PC-9 (cell line): ENCODE data around the gene FAM120A. TPM values are rescaled to one million over a fixed set of nuclear protein-coding genes. Genes with fewer than 3 reads are reported as not detected.

ENCODE experiments used
- BruUV-seq: library from RNA; stranded (reverse); fragments of 400-500 nt; replicated peaks from 2 replicates; lab custom pipeline; 2021; lab: Mats Ljungman, UMichigan
- CTCF ChIA-PET: fragments of 300-600 bp; sonication (Branson Sonifier 250); formaldehyde crosslinking; loops from one replicate; lab custom pipeline; 2022; ENCODE audit warnings: antibody characterized with exemption; lab: Charles Lee
- POLR2A ChIA-PET: fragments of 300-600 bp; sonication (Branson Sonifier 250); formaldehyde crosslinking; loops from one replicate; lab custom pipeline; 2022; ENCODE audit warnings: antibody characterized with exemption; ENCODE audit not compliant: unreplicated experiment; lab: Charles Lee
- DNase-seq, 2 experiments: peaks; one replicate each; pipeline versions ENCODE4 v3.0.0 to v3.0.0-alpha.2; 2015 to 2022; ENCODE audit warnings: mixed read lengths in 1 of 2
- H2AFZ ChIP-seq: fragments of 200-600 bp; sonication (generic); 2 replicates; pipeline ENCODE4 v1.8.1; 2017; ENCODE audit warnings: antibody characterized with exemption
- H3F3A ChIP-seq: fragments of 200-600 bp; sonication (generic); 2 replicates; pipeline ENCODE4 v1.8.1; 2017; ENCODE audit warnings: antibody characterized with exemption, mild to moderate bottlenecking, low read depth; ENCODE audit not compliant: insufficient read depth
- H3K27ac ChIP-seq: fragments of 200-600 bp; sonication (generic); 2 replicates; pipeline ENCODE4 v1.6.1; 2016; ENCODE audit warnings: mixed run types
- H3K27me3 ChIP-seq: fragments of 200-600 bp; sonication (generic); 2 replicates; pipeline ENCODE4 v1.6.1; 2016; ENCODE audit warnings: low read depth, mixed run types; ENCODE audit not compliant: insufficient read depth
- H3K36me3 ChIP-seq: fragments of 200-600 bp; sonication (generic); 2 replicates; pipeline ENCODE4 v1.6.1; 2016; ENCODE audit warnings: low read depth, mixed run types
- H3K4me1 ChIP-seq: fragments of 200-600 bp; sonication (generic); replicated peaks from 2 replicates; pipeline ENCODE4 v1.6.1; 2016; ENCODE audit warnings: mixed run types; ENCODE audit not compliant: insufficient read depth
- H3K4me2 ChIP-seq: fragments of 200-600 bp; sonication (generic); 2 replicates; pipeline ENCODE4 v1.6.1; 2017; ENCODE audit warnings: mixed run types
- H3K4me3 ChIP-seq: fragments of 200-600 bp; sonication (generic); 2 replicates; pipeline ENCODE4 v1.6.1; 2016; ENCODE audit warnings: mixed run types
- H3K79me2 ChIP-seq: fragments of 200-600 bp; sonication (generic); 2 replicates; pipeline ENCODE4 v1.6.1; 2017; ENCODE audit warnings: low read depth, mixed run types
- H3K9me2 ChIP-seq: fragments of 200-600 bp; sonication (generic); 2 replicates; pipeline ENCODE4 v1.8.1; 2017; ENCODE audit warnings: mild to moderate bottlenecking; ENCODE audit not compliant: insufficient read depth
- H3K9me3 ChIP-seq: fragments of 200-600 bp; sonication (generic); 2 replicates; pipeline ENCODE4 v1.8.1; 2016; ENCODE audit warnings: low read depth; ENCODE audit not compliant: insufficient read depth
- H4K20me1 ChIP-seq: fragments of 200-600 bp; sonication (generic); 2 replicates; pipeline ENCODE4 v1.8.1; 2017; ENCODE audit not compliant: insufficient read depth
- CTCF ChIP-seq: fragments of 200-600 bp; sonication (generic); conservative IDR thresholded peaks from 2 replicates; pipeline ENCODE4 v1.6.1; 2017; ENCODE audit warnings: mixed run types, antibody characterized with exemption, mild to moderate bottlenecking, moderate library complexity
- EZH2 ChIP-seq: fragments of 200-600 bp; sonication (generic); IDR thresholded peaks from 2 replicates; pipeline ENCODE4 v1.8.0; 2017; ENCODE audit warnings: antibody characterized with exemption, low read depth
- intact Hi-C: fragments of 100-400 bp; cut with micrococcal nuclease; formaldehyde crosslinking; loops from one replicate; pipeline ENCODE4 v1.10.0; 2022; ENCODE audit not compliant: unreplicated experiment
- total RNA-seq: library from RNA; stranded (reverse); gene quantifications from 2 replicates; pipeline ENCODE4 v1.2.3, GENCODE V29; 2021

FAM120A gene
- total RNA-seq, 1 experiment from 2014 or later, result 171 TPM

- H3K4me3 ChIP-seq, result no peak overlapping the region; the same call in 1 of the 2 replicates
- H3F3A ChIP-seq, result peaks cover 14% of the 10 kb centered on the region
- BruUV-seq, result no TSS peak
- no peak overlapping the region for H2AFZ ChIP-seq
- H3K9me2 ChIP-seq, result no peaks in the 10 kb centered on the region
- intact Hi-C loops, result loop anchor here (10.0 kb wide), 1 partner anchor 502 kb away; no protein-coding TSS in a partner anchor
- POLR2A ChIA-PET, result no interaction called here
- H3K4me2 ChIP-seq, result peak overlapping the region; percentile 11; the same call in 1 of the 2 replicates
- no peak for DNase-seq
- CTCF ChIA-PET, result no interaction called here
- H3K36me3 ChIP-seq, result no peaks in the 10 kb centered on the region; the same call in 1 of the 2 replicates
- H3K79me2 ChIP-seq, result peaks cover 96% of the 10 kb centered on the region
- H3K4me1 ChIP-seq, result peaks cover 15% of the 10 kb centered on the region
- no peak overlapping the region for H3K27ac ChIP-seq
- H3K27me3 ChIP-seq, result no peaks in the 10 kb centered on the region
- H3K9me3 ChIP-seq, result no peaks in the 10 kb centered on the region; the same call in 1 of the 2 replicates
- TF ChIP-seq CTCF (no peak), EZH2 (no peak)
- H4K20me1 ChIP-seq, result peaks cover 6% of the 10 kb centered on the region
Observed at GRCh38 chr9:93456504-93456903, 5.0 kb downstream of the FAM120A start.

GRCh38 chr9:93457006-93457405 lies 5.5 kb downstream of the FAM120A start:
- H2AFZ ChIP-seq, result no peak overlapping the region
- BruUV-seq, result no TSS peak
- H4K20me1 ChIP-seq, result peaks cover 6% of the 10 kb centered on the region
- peaks cover 98% of the 10 kb centered on the region for H3K79me2 ChIP-seq
- H3K4me2 ChIP-seq, result no peak overlapping the region; the same call in 1 of the 2 replicates
- H3K4me3 ChIP-seq, result no peak overlapping the region
- H3K9me3 ChIP-seq, result no peaks in the 10 kb centered on the region; the same call in 1 of the 2 replicates
- H3K27ac ChIP-seq, result no peak overlapping the region
- no peak for DNase-seq
- no peaks in the 10 kb centered on the region for H3K27me3 ChIP-seq
- H3F3A ChIP-seq, result peaks cover 14% of the 10 kb centered on the region
- H3K4me1 ChIP-seq, result peaks cover 15% of the 10 kb centered on the region
- intact Hi-C loops, result loop anchor here (10.0 kb wide), 1 partner anchor 502 kb away; no protein-coding TSS in a partner anchor
- POLR2A ChIA-PET, result interaction anchor here (0.6 kb wide), 1 partner anchor 47 kb away, joined by 3 read pairs; no protein-coding TSS in a partner anchor
- CTCF ChIA-PET, result interaction anchor here (0.6 to 0.7 kb wide), 2 partner anchors 129 to 1862 kb away, joined by 3 to 4 read pairs; no protein-coding TSS in a partner anchor
- H3K9me2 ChIP-seq, result no peaks in the 10 kb centered on the region
- TF ChIP-seq EZH2 (no peak), CTCF (no peak)
- no peaks in the 10 kb centered on the region; the same call in 1 of the 2 replicates for H3K36me3 ChIP-seq

- intact Hi-C loops, result loop anchor here (10.0 kb wide), 1 partner anchor 504 kb away; no protein-coding TSS in a partner anchor
Observed at GRCh38 chr9:93458712-93459111, 7.2 kb downstream of the FAM120A start.

More at GRCh38 chr9:93458712-93459111, 7.2 kb downstream of the FAM120A start:
- no peaks in the 10 kb centered on the region for H3K27me3 ChIP-seq
- H3K4me2 ChIP-seq, result no peak overlapping the region
- no peak for TF ChIP-seq CTCF
- no peak for TF ChIP-seq EZH2
- peaks cover 4% of the 10 kb centered on the region for H3F3A ChIP-seq
- peaks cover 100% of the 10 kb centered on the region for H3K79me2 ChIP-seq
- peaks cover 6% of the 10 kb centered on the region for H4K20me1 ChIP-seq
- H3K36me3 ChIP-seq, result peaks cover 5% of the 10 kb centered on the region; the same call in 1 of the 2 replicates
- no TSS peak for BruUV-seq
- H3K27ac ChIP-seq, result no peak overlapping the region
- no peaks in the 10 kb centered on the region for H3K9me2 ChIP-seq
- ChIA-PET POLR2A (no interaction called here), CTCF (no interaction called here)
- DNase-seq, result no peak
- no peaks in the 10 kb centered on the region; the same call in 1 of the 2 replicates for H3K9me3 ChIP-seq
- no peak overlapping the region for H2AFZ ChIP-seq
- H3K4me3 ChIP-seq, result no peak overlapping the region
- H3K4me1 ChIP-seq, result peaks cover 15% of the 10 kb centered on the region
